Endothelial cell of umbilical vein (primary cell): ENCODE results near the gene NEU4. TPM values are rescaled to one million over a fixed set of nuclear protein-coding genes. Genes with fewer than 3 reads are reported as not detected.

Source experiments
- BruUV-seq: library from RNA; stranded (reverse); fragments of 400-500 nt; replicated peaks from 2 replicates; lab custom pipeline; 2021; lab: Mats Ljungman, UMichigan
- CTCF ChIA-PET: fragments of 300-600, 350-600 bp; sonication (Branson Sonifier 250); formaldehyde crosslinking; loops from one replicate; lab custom pipeline; 2021; ENCODE audit warnings: antibody characterized with exemption, inconsistent platforms; lab: Charles Lee
- POLR2A ChIA-PET: fragments of 300-600, 350-600 bp; sonication (Branson Sonifier 250); formaldehyde crosslinking; loops from one replicate; lab custom pipeline; 2021; ENCODE audit warnings: antibody characterized with exemption, inconsistent platforms; lab: Charles Lee
- DNase-seq: peaks from one replicate; pipeline ENCODE4 v3.0.0-alpha.2; 2011; ENCODE audit warnings: low read depth, low spot score
- FAIRE-seq: peaks from 2 replicates; lab custom pipeline; 2011; peaks lifted over from hg19 to GRCh38; lab: Jason Lieb, UNC
- H2AFZ ChIP-seq: 2 replicates; pipeline ENCODE4 v1.6.0; 2012; ENCODE audit warnings: low read depth, low read length, control low read depth, inconsistent platforms
- H3K27ac ChIP-seq: 2 replicates; pipeline ENCODE4 v1.5.1; 2011; ENCODE audit warnings: low read depth, mild to moderate bottlenecking, control low read depth, low read length, moderate library complexity; ENCODE audit not compliant: insufficient read depth
- H3K27me3 ChIP-seq, 2 experiments: 2 replicates each; pipeline versions ENCODE4 v1.6.0 to v1.6.1; 2011; ENCODE audit warnings: low read length in 2 of 2, mixed read lengths in 1 of 2; ENCODE audit not compliant: control insufficient read depth in 2 of 2, insufficient read depth in 2 of 2
- H3K36me3 ChIP-seq, 2 experiments: 2 replicates in 1 of 2; 3 replicates in 1 of 2; pipeline ENCODE4 v1.5.1; 2011; ENCODE audit warnings: low read length in 2 of 2, mild to moderate bottlenecking in 1 of 2, moderate library complexity in 1 of 2; ENCODE audit not compliant: control insufficient read depth in 2 of 2, insufficient read depth in 2 of 2; ENCODE audit errors: extremely low read depth in 1 of 2
- H3K4me1 ChIP-seq: 3 replicates; pipeline ENCODE4 v1.5.1; 2011; ENCODE audit warnings: mild to moderate bottlenecking, low read length; ENCODE audit not compliant: control insufficient read depth, insufficient read depth; ENCODE audit errors: extremely low read depth
- H3K4me2 ChIP-seq: 2 replicates; pipeline ENCODE4 v1.6.1; 2011; ENCODE audit warnings: low read length, control low read depth, mixed read lengths; ENCODE audit not compliant: insufficient read depth
- H3K4me3 ChIP-seq, 3 experiments: fragments of 200-600 bp in 1 of 3; sonication (generic), shearing (Covaris generic) in 1 of 3; replicated peaks in 1 of 3; 2 replicates each; pipeline ENCODE4 v1.5.1; 2011 to 2016; ENCODE audit warnings: control low read depth in 3 of 3, low read length in 3 of 3, mild to moderate bottlenecking in 2 of 3, inconsistent platforms in 1 of 3, low read depth in 1 of 3, moderate library complexity in 1 of 3; ENCODE audit not compliant: insufficient read depth in 1 of 3
- H3K79me2 ChIP-seq: 2 replicates; pipeline ENCODE4 v1.6.0; 2012; ENCODE audit warnings: low read length, inconsistent platforms; ENCODE audit not compliant: control insufficient read depth, insufficient read depth
- H3K9ac ChIP-seq: replicated peaks from 2 replicates; pipeline ENCODE3; 2011; ENCODE audit warnings: low read length, control low read depth; ENCODE audit not compliant: insufficient read depth; ENCODE audit errors: extremely low read depth
- H3K9me1 ChIP-seq: replicated peaks from 3 replicates; pipeline ENCODE4 v1.6.0; 2011; ENCODE audit warnings: mild to moderate bottlenecking, low read length; ENCODE audit not compliant: control insufficient read depth, insufficient read depth; ENCODE audit errors: extremely low read depth
- H3K9me3 ChIP-seq: replicated peaks from 2 replicates; pipeline ENCODE4 v1.5.1; 2012; ENCODE audit warnings: low read length, inconsistent platforms; ENCODE audit not compliant: control insufficient read depth, insufficient read depth
- H4K20me1 ChIP-seq: replicated peaks from 2 replicates; pipeline ENCODE3; 2011; ENCODE audit warnings: mild to moderate bottlenecking, low read length; ENCODE audit not compliant: control insufficient read depth, insufficient read depth; ENCODE audit errors: extremely low read depth
- EZH2 ChIP-seq: IDR thresholded peaks from 2 replicates; pipeline ENCODE4 v1.6.1; 2012; ENCODE audit warnings: borderline replicate concordance, low read depth, mild to moderate bottlenecking, moderate library complexity, low read length, inconsistent platforms; ENCODE audit not compliant: severe bottlenecking
- FOS ChIP-seq: IDR thresholded peaks from 2 replicates; pipeline ENCODE4 v1.6.1; 2011; ENCODE audit warnings: mild to moderate bottlenecking, low read length, moderate library complexity, borderline replicate concordance; ENCODE audit not compliant: insufficient read depth
- GATA2 ChIP-seq: IDR thresholded peaks from 2 replicates; pipeline ENCODE4 v1.7.0; 2011; ENCODE audit warnings: low read depth, mild to moderate bottlenecking, moderate library complexity, mixed read lengths, low read length; ENCODE audit not compliant: insufficient read length, insufficient read depth
- JUN ChIP-seq: IDR thresholded peaks from 2 replicates; pipeline ENCODE4 v1.6.1; 2011; ENCODE audit warnings: borderline replicate concordance, low read depth; ENCODE audit not compliant: insufficient read length, insufficient read depth
- MAX ChIP-seq: IDR thresholded peaks from 2 replicates; pipeline ENCODE4 v1.6.1; 2011; ENCODE audit not compliant: insufficient read depth, insufficient read length
- MYC ChIP-seq: IDR thresholded peaks from one replicate; pipeline ENCODE4 v1.6.1; 2011; ENCODE audit warnings: mild to moderate bottlenecking, low read depth, low read length
- POLR2A ChIP-seq: IDR thresholded peaks from 2 replicates; pipeline ENCODE4 v1.6.1; 2012; ENCODE audit warnings: low read depth, mild to moderate bottlenecking, control low read depth, low read length
- POLR2AphosphoS5 ChIP-seq: IDR thresholded peaks from 2 replicates; pipeline ENCODE4 v1.6.1; 2012; ENCODE audit warnings: low read depth, mild to moderate bottlenecking, control low read depth, low read length, moderate library complexity; ENCODE audit not compliant: insufficient read depth
- dilution Hi-C: fragments of 300-500 bp; cut with MboI; formaldehyde crosslinking; loops from one replicate; pipeline ENCODE4 v1.15.0; 2019; ENCODE audit warnings: low sequenced_read_pairs; ENCODE audit not compliant: extremely low pct_ligation_motif_present
- intact Hi-C: fragments of 100-400 bp; cut with micrococcal nuclease; formaldehyde crosslinking; loops from one replicate; pipeline ENCODE4 v1.10.0; 2022
- polyA plus RNA-seq, 4 experiments: library from polyadenylated mRNA; depleted of rRNA in 3 of 4; stranded (reverse) in 3 of 4; unstranded in 1 of 4; fragments of >200 nt; gene quantifications; 2 replicates each; pipeline versions ENCODE4 v1.2.1 to v1.2.3, GENCODE V29; 2011 to 2012; ENCODE audit warnings: missing spikeins in 1 of 4
- total RNA-seq: library from RNA; stranded (reverse); gene quantifications from 2 replicates; pipeline ENCODE4 v1.2.3, GENCODE V29; 2021
- TF ChIP-seq, protein P1 (sequence below), 2 donors: IDR thresholded peaks; 1 replicate in 1 of 2; 2 replicates in 1 of 2; pipeline ENCODE4 v1.5.1; 2011; ENCODE audit warnings: low read length in 2 of 2, mild to moderate bottlenecking in 2 of 2, moderate library complexity in 2 of 2, control low read depth in 1 of 2, inconsistent platforms in 1 of 2, low read depth in 1 of 2; ENCODE audit not compliant: insufficient read depth in 1 of 2; ENCODE audit errors: extremely low read depth in 1 of 2

The NEU4 gene
- total and polyA plus RNA-seq, 2 donors (not counting 3 experiments of a cell fraction or from before 2014, with no cell fraction given) = not detected

DNA sequence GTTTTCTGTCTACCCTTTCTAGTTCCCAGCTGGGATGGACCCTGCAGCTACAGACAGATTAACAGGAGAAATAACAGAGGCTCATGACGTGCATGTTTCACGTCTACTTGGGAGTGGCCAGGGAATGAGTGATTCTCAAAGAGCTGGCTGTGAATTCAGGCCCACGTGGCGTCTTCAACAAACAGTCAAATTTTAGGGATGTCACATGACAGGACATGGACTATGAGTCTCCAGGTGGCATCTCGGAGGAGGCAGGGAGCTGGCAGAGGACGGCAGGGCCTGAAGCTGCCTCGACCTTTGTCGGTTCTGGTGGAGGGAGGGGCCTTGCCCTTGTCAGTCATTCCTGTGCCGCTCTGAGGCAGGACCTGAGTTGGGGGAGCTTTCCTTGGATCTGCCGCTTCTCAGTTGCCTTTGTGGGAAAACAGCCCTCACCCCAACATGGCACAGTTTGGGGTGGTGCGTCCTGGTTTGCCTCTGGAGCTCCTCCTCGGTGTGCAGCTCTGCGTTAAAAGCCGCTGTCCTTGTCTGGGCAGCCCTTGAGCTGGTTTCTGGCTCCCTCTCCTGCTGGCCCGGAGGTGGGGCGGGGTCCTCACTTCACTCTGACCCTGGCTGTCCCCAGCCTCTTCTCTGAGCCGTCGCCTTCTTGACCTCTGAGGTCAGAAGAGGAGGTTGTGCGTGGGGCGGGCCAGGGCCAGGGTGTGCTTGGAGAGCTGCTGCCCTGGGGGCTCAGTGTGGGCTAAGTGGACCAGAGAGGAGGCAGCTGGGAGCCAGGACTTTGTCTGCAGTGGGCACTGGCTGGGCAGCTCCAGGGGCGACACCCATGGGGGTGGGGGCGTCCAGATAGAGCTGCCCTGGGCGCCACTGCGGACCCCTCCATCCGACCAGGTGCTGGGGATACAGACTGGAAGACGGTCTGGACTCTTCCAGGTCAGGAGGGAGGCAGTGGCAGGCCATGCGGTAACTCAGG is 44.4 kb upstream of the NEU4 start:
- no peak overlapping the region for H3K4me2 ChIP-seq
- no peaks in the 10 kb centered on the region for H3K79me2 ChIP-seq
- TF ChIP-seq MYC = no peak
- TF ChIP-seq, protein P1, sequence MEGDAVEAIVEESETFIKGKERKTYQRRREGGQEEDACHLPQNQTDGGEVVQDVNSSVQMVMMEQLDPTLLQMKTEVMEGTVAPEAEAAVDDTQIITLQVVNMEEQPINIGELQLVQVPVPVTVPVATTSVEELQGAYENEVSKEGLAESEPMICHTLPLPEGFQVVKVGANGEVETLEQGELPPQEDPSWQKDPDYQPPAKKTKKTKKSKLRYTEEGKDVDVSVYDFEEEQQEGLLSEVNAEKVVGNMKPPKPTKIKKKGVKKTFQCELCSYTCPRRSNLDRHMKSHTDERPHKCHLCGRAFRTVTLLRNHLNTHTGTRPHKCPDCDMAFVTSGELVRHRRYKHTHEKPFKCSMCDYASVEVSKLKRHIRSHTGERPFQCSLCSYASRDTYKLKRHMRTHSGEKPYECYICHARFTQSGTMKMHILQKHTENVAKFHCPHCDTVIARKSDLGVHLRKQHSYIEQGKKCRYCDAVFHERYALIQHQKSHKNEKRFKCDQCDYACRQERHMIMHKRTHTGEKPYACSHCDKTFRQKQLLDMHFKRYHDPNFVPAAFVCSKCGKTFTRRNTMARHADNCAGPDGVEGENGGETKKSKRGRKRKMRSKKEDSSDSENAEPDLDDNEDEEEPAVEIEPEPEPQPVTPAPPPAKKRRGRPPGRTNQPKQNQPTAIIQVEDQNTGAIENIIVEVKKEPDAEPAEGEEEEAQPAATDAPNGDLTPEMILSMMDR (IDR thresholded peaks at IDR 0.05; ENCODE audit: extremely low read depth in 1 of 2, insufficient read depth in 1 of 2, low read depth in 1 of 2, low read length in 2 of 2) = no peak
- TF ChIP-seq GATA2 = no peak
- TF ChIP-seq EZH2 = no peak
- no peak for TF ChIP-seq MAX
- TF ChIP-seq FOS = no peak
- TF ChIP-seq JUN = no peak
- no peak for TF ChIP-seq POLR2A
- no peak for TF ChIP-seq POLR2AphosphoS5
- H3K27ac ChIP-seq = no peak overlapping the region
- H2AFZ ChIP-seq = no peak overlapping the region
- no peaks in the 10 kb centered on the region for H3K27me3 ChIP-seq
- no peaks in the 10 kb centered on the region for H3K9me1 ChIP-seq
- intact Hi-C loops = no loop called here
- H3K9ac ChIP-seq = no peak overlapping the region
- no peak for DNase-seq
- POLR2A ChIA-PET = no interaction called here
- CTCF ChIA-PET = interaction anchor here (0.9 to 1.4 kb wide), 4 partner anchors 24 to 114 kb away, joined by 3 to 4 read pairs (median 3); partner anchors contain the start of gene ING5
- FAIRE-seq = no peak
- H3K36me3 ChIP-seq = peaks cover 0 to 2% of the 10 kb centered on the region in 2 experiments
- H3K4me3 ChIP-seq = no peak overlapping the region
- no peaks in the 10 kb centered on the region for H3K9me3 ChIP-seq
- BruUV-seq = no TSS peak
- dilution Hi-C loops = no loop called here
- no peaks in the 10 kb centered on the region for H3K4me1 ChIP-seq
- no peaks in the 10 kb centered on the region for H4K20me1 ChIP-seq
